Fibroblast of skin of scalp (primary cell): ENCODE measurements around the gene EXOC3L4. TPM values are rescaled to one million over a fixed set of nuclear protein-coding genes. Genes with fewer than 3 reads are reported as not detected.
"Not testable (repeated sequence)": the region's sequence is repeated elsewhere in the genome, so short reads cannot be mapped to it uniquely, and the experiment has no call there.

ENCODE experiments used
- DNase-seq: peaks from one replicate; pipeline ENCODE4 v3.0.0-alpha.2; 2013
- polyA plus RNA-seq, 2 experiments: library from polyadenylated mRNA; unstranded; fragments of 120-200 nt; gene quantifications; one replicate each; pipeline ENCODE4 v1.2.1, GENCODE V29; 2013; ENCODE audit not compliant: insufficient read length in 2 of 2

Gene EXOC3L4
- polyA plus RNA-seq (2013, experiment 1 of 2; ENCODE audit: insufficient read length) = not detected
- polyA plus RNA-seq (2013, experiment 2 of 2; ENCODE audit: insufficient read length) = 0.31 TPM

GRCh38 chr14:103094406-103095209, at the start of gene EXOC3L4:
TSS of gene EXOC3L4 (plus strand) at chr14:103094725. CDS start at chr14:103100220, 5,495 bp downstream.
- DNase-seq = no peak

GRCh38 chr14:103045371-103045869, 49.1 kb upstream of the EXOC3L4 start:
- DNase-seq = no peak

GRCh38 chr14:103047453-103047852, 47.1 kb upstream of the EXOC3L4 start:
- not testable (repeated sequence) for DNase-seq

DNA sequence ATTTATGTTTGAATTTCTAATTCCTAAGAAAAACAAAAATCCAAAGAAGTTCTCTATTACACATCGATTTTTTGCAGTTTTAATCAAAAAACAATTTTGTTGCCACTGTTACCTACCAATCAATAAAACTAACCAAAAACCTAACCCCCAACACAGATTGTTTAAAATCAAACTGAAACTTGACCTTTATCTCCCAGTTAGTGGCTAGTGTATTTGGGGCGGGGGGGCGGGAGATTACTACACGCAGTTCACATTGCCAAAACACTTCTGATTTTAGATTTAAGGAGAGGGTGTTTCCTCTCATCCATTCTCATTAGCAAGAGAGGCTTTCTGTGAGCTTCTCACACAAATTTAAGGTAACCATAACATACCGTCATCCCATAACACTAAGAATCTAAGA, 43.6 kb upstream of the EXOC3L4 start:
- no peak for DNase-seq

DNA sequence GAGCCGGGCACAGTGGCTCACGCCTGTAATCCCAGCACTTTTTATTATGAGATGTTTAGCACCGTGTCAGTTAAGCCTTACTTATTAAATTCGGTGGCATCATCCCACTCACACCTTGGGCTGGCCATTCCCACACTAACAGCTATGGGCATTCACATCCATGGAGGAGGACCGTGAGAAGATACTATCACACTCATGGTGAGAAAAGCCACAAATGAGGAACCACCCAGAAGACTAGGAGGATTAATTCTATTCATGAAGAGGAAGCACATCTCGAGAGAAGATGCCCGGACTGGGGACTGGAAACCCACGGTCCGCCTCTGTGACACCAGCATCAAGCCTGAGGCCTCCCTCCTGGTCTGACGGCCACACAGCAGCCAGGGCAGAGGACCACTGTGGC, 42.1 kb upstream of the EXOC3L4 start:
- DNase-seq = no peak

- no peak for DNase-seq
Measured at GRCh38 chr14:103055695-103056094, 38.8 kb upstream of the EXOC3L4 start.

- peak; percentile 78 for DNase-seq
Measured at GRCh38 chr14:103056322-103057027, 38.0 kb upstream of the EXOC3L4 start.

DNA sequence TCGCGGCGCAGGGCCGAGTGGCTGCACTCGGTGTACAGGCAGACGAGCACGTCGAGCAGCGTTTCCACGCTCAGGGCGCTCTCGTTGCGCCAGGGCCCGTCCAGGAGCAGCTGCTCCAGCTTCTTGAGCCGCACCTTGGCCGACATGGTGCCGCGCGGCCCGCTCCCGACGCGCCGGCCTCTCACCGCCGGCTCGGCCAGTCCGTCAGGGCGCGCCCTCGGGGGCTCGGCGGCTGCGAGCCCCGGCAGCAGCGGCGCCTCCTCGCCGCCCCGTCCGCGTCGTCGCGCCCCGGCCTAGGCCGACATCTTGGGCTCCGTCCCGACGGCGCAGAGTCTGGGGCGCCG, 37.5 kb upstream of the EXOC3L4 start:
- no peak for DNase-seq

- peak; percentile 96 for DNase-seq
Measured at GRCh38 chr14:103057372-103058163, 37.0 kb upstream of the EXOC3L4 start, which contains the start of gene CDC42BPB. TSS of gene CDC42BPB (minus strand) at chr14:103057549. CDS start at chr14:103057173, 376 bp downstream.

- DNase-seq = no peak
Measured at GRCh38 chr14:103058164-103059055, 36.1 kb upstream of the EXOC3L4 start.

DNA sequence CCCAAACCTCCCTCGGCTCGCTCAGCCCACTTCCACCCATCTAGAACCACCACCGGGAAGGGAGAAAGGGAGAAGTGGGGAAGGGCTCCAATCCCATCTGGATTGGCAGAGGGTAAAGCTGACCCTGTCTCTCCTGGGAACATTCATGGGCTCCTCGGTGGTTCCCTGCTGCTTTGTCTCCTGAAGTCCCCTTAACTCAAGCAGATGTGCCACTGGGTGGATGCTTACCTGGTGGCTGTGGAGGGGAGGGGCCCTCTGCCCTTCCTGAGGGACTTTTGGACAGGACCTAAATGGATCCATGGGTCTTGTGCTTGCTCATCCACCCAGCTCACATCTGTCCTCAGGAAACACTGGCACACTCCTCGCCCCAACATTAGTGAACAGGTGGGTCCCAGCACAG, 35.0 kb upstream of the EXOC3L4 start:
- no peak for DNase-seq

DNA sequence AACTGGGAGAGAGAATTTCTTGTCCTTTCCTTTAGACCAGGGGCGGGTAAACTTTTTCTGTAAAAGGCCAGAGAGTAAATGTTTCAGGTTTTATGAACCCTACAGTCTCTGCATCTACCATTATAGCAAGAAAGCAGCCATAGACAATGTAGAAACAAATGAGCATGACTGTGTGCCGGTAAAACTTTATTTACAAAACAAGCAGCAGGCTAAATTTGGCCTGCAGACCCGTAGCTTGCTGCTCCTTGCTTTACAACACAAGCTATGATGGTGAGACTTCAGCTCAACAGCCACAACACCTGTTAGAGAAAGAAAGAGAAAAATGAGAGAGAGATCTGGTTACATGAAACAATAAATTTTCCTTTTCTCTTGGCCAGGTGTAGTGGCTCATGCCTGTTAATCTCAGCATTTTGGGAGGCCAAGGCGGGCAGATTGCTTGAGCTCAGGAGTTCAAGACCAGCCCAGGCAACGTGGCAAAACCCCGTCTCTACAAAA, 33.0 kb upstream of the EXOC3L4 start:
- DNase-seq = no peak

GRCh38 chr14:103064436-103064835, 30.1 kb upstream of the EXOC3L4 start:
- DNase-seq = no peak

DNA sequence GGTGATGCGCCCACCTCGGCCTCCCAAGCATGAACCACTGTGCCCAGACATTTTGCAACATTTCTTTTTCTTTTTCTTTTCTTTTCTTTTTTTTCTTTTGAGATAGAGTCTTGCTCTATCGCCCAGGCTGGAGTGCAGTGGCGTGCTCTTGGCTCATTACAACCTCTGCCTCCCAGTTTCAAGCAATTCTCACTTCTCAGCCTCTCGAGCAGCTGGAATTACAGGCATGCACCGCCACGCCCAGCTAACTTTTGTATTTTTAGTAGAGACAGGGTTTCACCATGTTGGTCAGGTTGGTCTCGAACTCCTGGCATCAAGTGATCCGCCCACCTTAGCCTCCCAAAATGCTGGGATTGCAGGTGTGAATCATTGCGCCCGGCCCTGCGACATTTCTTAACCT, 29.5 kb upstream of the EXOC3L4 start:
- DNase-seq = no peak

- no peak for DNase-seq
Measured at GRCh38 chr14:103065861-103066260, 28.7 kb upstream of the EXOC3L4 start.

DNA sequence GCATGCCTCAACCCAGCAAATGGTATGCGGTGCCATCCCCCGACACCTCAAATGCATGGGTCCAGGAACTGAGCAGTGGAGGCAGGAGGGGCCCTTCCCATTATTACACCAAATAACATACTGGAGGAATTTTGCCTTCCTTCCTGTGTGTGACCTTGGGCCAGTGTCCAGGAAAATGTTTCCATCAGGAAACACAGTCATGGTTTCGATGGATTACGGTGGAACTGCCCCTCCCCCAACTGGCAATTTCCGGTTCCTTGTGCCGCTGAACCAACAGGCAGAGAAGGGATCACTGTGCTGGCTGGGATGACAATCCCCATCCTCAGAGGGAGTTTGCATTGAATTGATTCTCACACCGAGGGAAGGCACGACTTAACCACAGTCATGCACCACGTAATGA, 28.1 kb upstream of the EXOC3L4 start:
- DNase-seq = no peak

GRCh38 chr14:103067231-103067954, 27.1 kb upstream of the EXOC3L4 start:
- peak; percentile 44 for DNase-seq

- DNase-seq = no peak
Measured at GRCh38 chr14:103068351-103069073, 26.0 kb upstream of the EXOC3L4 start.

- DNase-seq = no peak
Measured at GRCh38 chr14:103070263-103070885, 24.2 kb upstream of the EXOC3L4 start.
